Cortex of kidney (tissue), 1 donor: ENCODE measurements around the gene TTC33.
"Not testable (repeated sequence)": the region's sequence is repeated elsewhere in the genome, so short reads cannot be mapped to it uniquely, and the experiment has no call there.

Experiments used
- DNase-seq: peaks from one replicate; lab custom pipeline; 2025; lab: John Stamatoyannopoulos, UW

The TTC33 gene

GRCh38 chr5:40780199-40780598, 24.4 kb upstream of the TTC33 start:
- no peak for DNase-seq

- no peak for DNase-seq
Observed at GRCh38 chr5:40779561-40779960, 23.8 kb upstream of the TTC33 start.

GRCh38 chr5:40778133-40778532, 22.4 kb upstream of the TTC33 start:
- DNase-seq, result no peak

GRCh38 chr5:40776658-40776977, 20.9 kb upstream of the TTC33 start:
- no peak for DNase-seq

- no peak for DNase-seq
Observed at GRCh38 chr5:40775846-40776657, 20.3 kb upstream of the TTC33 start.

- DNase-seq, result no peak
Observed at GRCh38 chr5:40775085-40775845, 19.5 kb upstream of the TTC33 start.

- no peak for DNase-seq
Observed at GRCh38 chr5:40774623-40775022, 18.9 kb upstream of the TTC33 start.

- DNase-seq, result no peak
Observed at GRCh38 chr5:40770764-40771163, 15.0 kb upstream of the TTC33 start.

GRCh38 chr5:40762705-40763104, 6.9 kb upstream of the TTC33 start:
- DNase-seq, result no peak

- no peak for DNase-seq
Observed at GRCh38 chr5:40757400-40757799, 1.6 kb upstream of the TTC33 start.

GRCh38 chr5:40755093-40755406, 711 bp downstream of the TTC33 start:
- no peak for DNase-seq

- no peak for DNase-seq
Observed at GRCh38 chr5:40754381-40755092, 1.2 kb downstream of the TTC33 start.

- no peak for DNase-seq
Observed at GRCh38 chr5:40746703-40747102, 9.1 kb downstream of the TTC33 start.

GRCh38 chr5:40743771-40744170, 12.0 kb downstream of the TTC33 start:
- DNase-seq, result no peak

- DNase-seq, result no peak
Observed at GRCh38 chr5:40738502-40738901, 17.3 kb downstream of the TTC33 start.

GRCh38 chr5:40736103-40736875, 19.5 kb downstream of the TTC33 start:
- no peak for DNase-seq

- DNase-seq, result no peak
Observed at GRCh38 chr5:40735609-40736008, 20.2 kb downstream of the TTC33 start.

- no peak for DNase-seq
Observed at GRCh38 chr5:40734986-40735385, 20.8 kb downstream of the TTC33 start.

GRCh38 chr5:40733879-40734563, 21.7 kb downstream of the TTC33 start:
- DNase-seq, result no peak

GRCh38 chr5:40733434-40733833, 22.3 kb downstream of the TTC33 start:
- no peak for DNase-seq

GRCh38 chr5:40722497-40722911, 33.3 kb downstream of the TTC33 start:
- DNase-seq, result not testable (repeated sequence)

GRCh38 chr5:40720069-40720468, 35.7 kb downstream of the TTC33 start:
- DNase-seq, result no peak
